ENCODE measurements around the gene FOXG1. TPM values are rescaled to one million over a fixed set of nuclear protein-coding genes. Genes with fewer than 3 reads are reported as not detected.

Gene FOXG1
- total RNA-seq, 1 donor from 2014 or later: not detected

DNA sequence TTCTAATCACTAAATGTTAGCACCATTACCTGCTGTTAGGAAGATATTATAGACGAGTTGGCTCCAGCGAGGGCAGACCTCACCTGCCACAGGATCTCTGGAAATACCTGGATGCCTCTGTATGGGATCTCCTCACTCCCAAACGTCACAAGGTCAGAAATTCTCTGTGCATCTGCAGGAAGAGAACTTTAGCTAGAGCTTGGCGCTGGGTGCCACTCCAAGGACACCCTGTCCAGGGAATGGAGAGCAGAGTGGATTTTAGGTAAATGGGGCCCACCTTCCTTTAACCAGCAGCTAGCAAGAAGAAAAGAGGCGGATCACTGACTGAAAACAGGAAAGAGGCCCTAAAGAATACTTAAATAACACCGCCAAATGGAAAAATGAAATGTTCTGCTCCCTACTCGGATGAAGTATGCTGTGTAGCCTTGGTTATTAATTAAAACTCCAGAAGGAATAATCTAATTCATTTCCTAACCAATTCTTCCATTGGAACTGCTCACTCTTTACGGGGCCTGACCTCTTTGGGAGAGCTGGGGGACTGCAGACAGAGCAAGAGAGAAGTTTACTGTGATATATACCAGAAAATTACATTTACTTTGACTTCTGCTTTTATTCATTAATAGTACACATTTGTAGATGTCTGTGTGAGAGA, 4.2 kb upstream of the FOXG1 start:
- DNase-seq: no peak

- DNase-seq: no peak
Observed at GRCh38 chr14:28762955-28763326, 3.6 kb upstream of the FOXG1 start.

DNA sequence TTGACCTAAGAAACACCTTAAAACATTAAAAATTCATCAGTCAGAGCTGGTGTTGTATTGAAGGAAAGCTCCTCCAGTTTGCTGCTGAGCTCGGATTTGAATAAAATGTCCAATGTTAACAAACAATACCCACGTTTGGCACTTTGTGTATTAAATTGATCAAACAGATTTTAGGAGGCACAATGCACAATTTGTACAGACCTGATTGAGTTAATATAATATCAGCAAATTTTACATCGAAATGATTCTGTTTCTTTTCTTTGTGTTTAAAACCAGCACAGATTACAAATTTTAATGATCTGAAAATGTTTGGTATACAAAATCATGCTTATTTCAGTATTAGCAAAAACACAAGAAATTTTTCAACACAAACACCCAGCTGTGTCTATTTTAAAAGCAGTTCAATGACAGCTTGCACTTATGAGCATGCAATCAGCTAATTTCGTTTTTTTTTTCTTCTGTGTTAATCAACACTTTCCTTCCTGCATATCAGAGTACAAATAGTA, 2.8 kb upstream of the FOXG1 start:
- no peak for DNase-seq

- no peak for DNase-seq
Observed at GRCh38 chr14:28764257-28765160, 2.1 kb upstream of the FOXG1 start.

GRCh38 chr14:28765169-28765830, 1.3 kb upstream of the FOXG1 start:
- DNase-seq: no peak

DNA sequence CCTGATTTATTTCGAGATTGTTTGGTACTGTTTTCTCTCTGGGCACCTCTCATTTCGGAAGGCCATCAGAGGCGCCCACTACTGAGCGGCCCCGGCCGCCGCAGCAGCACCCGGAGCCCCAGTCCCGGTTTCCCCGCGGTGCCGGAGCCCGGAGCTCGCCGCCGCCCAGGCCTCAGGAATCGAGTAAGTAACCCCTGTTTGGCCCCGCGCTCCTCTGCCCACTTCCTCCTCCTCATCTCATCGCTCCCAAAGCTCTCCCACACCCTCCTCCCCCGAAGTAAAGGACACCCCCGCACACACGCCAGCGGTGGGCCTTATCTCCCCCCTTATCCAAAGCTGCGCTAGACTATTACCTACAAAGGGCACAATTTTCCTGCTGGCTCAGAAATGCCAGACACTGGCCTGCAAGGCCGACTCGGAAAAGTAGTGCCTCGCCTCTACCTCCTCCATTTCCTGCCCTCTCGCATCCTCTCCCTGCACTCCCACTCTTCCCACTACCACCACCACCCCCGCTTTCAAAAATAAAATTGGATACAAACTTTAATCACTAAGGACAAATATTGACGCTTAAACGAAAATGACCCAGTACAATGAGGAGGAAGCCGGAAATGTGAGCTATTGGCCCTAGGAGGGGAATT, 637 bp upstream of the FOXG1 start:
- no peak for DNase-seq

DNA sequence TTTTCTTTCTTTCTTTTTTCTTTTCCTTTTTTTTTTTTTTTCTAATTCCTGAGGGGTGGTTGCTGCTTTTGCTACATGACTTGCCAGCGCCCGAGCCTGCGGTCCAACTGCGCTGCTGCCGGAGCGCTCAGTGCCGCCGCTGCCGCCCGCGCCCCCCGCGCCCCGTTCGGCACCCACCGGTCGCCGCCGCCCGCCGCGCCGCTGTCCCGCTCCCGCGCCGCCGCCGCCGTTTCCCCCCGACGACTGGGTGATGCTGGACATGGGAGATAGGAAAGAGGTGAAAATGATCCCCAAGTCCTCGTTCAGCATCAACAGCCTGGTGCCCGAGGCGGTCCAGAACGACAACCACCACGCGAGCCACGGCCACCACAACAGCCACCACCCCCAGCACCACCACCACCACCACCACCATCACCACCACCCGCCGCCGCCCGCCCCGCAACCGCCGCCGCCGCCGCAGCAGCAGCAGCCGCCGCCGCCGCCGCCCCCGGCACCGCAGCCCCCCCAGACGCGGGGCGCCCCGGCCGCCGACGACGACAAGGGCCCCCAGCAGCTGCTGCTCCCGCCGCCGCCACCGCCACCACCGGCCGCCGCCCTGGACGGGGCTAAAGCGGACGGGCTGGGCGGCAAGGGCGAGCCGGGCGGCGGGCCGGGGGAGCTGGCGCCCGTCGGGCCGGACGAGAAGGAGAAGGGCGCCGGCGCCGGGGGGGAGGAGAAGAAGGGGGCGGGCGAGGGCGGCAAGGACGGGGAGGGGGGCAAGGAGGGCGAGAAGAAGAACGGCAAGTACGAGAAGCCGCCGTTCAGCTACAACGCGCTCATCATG, 654 bp downstream of the FOXG1 start:
- DNase-seq: no peak

GRCh38 chr14:28767853-28768741, 1.5 kb downstream of the FOXG1 start:
- DNase-seq: no peak

DNA sequence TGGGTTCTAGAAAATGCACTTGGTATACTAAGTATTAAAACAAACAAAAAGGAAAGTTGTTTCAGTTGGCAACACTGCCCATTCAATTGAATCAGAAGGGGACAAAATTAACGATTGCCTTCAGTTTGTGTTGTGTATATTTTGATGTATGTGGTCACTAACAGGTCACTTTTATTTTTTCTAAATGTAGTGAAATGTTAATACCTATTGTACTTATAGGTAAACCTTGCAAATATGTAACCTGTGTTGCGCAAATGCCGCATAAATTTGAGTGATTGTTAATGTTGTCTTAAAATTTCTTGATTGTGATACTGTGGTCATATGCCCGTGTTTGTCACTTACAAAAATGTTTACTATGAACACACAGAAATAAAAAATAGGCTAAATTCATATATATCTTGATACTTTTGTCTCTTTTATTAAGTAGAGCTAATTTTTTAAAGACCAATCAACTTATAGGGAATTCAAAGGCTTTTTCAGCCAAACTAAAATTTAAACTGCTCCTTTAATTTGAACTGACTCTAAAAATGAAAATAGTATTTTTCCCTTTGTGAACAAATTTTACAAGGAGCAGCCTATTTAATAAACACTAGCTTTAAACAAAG, 2.8 kb downstream of the FOXG1 start:
- DNase-seq: no peak

GRCh38 chr14:28770061-28770460, 3.5 kb downstream of the FOXG1 start:
- DNase-seq: no peak

- no peak for DNase-seq
Observed at GRCh38 chr14:28770630-28771029, 4.0 kb downstream of the FOXG1 start.

DNA sequence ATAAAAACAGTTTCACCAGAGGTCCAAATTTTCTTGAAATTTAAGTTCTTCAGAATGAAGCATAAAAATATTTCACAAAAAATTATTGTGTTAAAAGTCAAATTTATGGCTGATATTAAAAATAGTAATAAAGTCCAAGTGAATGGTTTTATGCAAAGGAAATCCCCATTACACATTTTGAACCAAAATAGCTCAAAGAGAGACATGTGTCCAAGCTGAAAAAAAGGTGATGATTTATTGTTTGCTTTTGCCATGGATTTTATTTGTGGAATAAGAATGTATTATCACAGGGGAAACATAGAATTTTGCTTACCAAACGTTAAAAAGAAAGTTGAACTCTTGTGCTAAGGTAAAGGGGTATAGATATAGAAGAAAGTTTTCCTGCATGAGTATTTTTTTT, 4.6 kb downstream of the FOXG1 start:
- no peak for DNase-seq

- no peak for DNase-seq
Observed at GRCh38 chr14:28772613-28773012, 6.0 kb downstream of the FOXG1 start.

- no peak for DNase-seq
Observed at GRCh38 chr14:28773176-28773575, 6.6 kb downstream of the FOXG1 start.

GRCh38 chr14:28773861-28774691, 7.5 kb downstream of the FOXG1 start:
- peak; percentile 55 for DNase-seq

DNA sequence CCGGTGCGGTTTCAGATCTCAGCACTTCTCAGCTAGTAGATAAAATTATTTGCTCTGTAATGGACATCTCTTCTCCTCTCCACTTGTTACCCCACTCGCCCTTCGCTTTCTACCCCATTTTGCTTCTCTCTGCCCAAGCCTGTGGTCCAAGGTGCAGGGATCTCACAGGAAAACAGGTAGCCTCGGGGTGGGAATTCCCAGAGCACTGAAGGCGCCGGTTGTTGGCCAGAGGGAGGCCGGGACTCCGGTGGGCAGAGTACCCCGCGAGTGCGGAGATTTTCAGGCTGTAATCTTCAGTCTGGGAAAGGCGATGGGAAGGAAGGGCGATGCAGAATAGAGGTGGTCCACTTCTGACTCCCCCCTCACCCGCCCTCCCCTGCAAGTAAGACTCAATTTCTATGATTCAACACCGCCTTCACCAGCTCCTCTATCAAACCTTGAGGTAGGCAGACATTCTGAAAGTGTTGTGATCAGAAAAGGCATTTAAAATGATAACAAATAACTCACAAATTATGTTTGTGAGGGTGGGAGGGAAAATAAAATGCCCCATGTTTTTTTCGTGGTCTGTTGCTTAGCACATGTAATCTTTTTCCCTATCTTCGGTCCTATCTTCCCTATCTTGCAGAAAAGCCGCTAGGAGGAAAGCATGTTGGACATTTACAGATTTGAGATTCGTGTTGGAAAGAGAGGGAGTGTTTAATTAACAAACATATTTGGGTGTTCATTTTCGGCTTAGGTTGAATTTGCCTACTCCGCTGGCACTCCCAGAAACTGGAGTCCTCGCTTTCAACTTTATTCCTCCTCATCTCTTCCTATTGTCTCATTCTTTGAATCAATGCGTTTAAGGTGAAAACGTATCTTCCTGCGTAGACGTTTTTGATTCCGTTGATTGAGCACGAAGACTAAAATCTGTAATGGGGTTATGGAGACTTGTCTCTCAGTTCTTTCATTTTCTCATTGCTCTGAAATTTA, 8.5 kb downstream of the FOXG1 start:
- DNase-seq: no peak

GRCh38 chr14:28776482-28777266, 10.1 kb downstream of the FOXG1 start:
- no peak for DNase-seq
